ENCODE data around the gene ARSK. TPM values are rescaled to one million over a fixed set of nuclear protein-coding genes. Genes with fewer than 3 reads are reported as not detected.

The ARSK gene
- total RNA-seq, 1 donor from 2014 or later = 9.1 TPM

GRCh38 chr5:95606419-95606818 lies 51.5 kb downstream of the ARSK start:
- Histone ChIP-seq H3K27ac (no peak overlapping the region), H3K27me3 (no peaks in the 10 kb centered on the region), H3K4me3 (no peak overlapping the region), H3K9me3 (no peaks in the 10 kb centered on the region), H3K36me3 (peaks cover 0 to 3% of the 10 kb centered on the region in 2 donors), H3K4me1 (no peaks in the 10 kb centered on the region)
- TF ChIP-seq CTCF (IDR thresholded peaks at IDR 0.05) (no peak), POLR2A (IDR thresholded peaks at IDR 0.05) (no peak), POLR2AphosphoS5 (IDR thresholded peaks at IDR 0.05; ENCODE audit: insufficient read depth in 1 of 2, low read depth in 1 of 2) (no peak)
- intact Hi-C loops (cut with DNase I) = no loop called here
- no peak for DNase-seq (ENCODE audit: extremely low spot score in 2 of 2)

- H3K27me3 ChIP-seq = no peaks in the 10 kb centered on the region
- H3K4me3 ChIP-seq = no peak overlapping the region
- no peaks in the 10 kb centered on the region for H3K4me1 ChIP-seq
- no peak for DNase-seq (ENCODE audit: extremely low spot score in 2 of 2)
- TF ChIP-seq POLR2A (IDR thresholded peaks at IDR 0.05) (no peak), POLR2AphosphoS5 (IDR thresholded peaks at IDR 0.05; ENCODE audit: insufficient read depth in 1 of 2, low read depth in 1 of 2) (no peak), CTCF (IDR thresholded peaks at IDR 0.05) (no peak)
- H3K27ac ChIP-seq = no peak overlapping the region
- intact Hi-C loops (cut with DNase I) = no loop called here
- H3K36me3 ChIP-seq = no peaks in the 10 kb centered on the region
- H3K9me3 ChIP-seq = no peaks in the 10 kb centered on the region
Observed at GRCh38 chr5:95609711-95610110, 54.8 kb downstream of the ARSK start.

GRCh38 chr5:95610546-95610945 lies 55.6 kb downstream of the ARSK start:
- no peak overlapping the region for H3K4me3 ChIP-seq
- no peaks in the 10 kb centered on the region for H3K27me3 ChIP-seq
- H3K27ac ChIP-seq = no peak overlapping the region
- intact Hi-C loops (cut with DNase I) = no loop called here
- no peak for TF ChIP-seq POLR2AphosphoS5 (IDR thresholded peaks at IDR 0.05; ENCODE audit: insufficient read depth in 1 of 2, low read depth in 1 of 2)
- no peak for TF ChIP-seq POLR2A (IDR thresholded peaks at IDR 0.05)
- no peak for TF ChIP-seq CTCF (IDR thresholded peaks at IDR 0.05)
- no peaks in the 10 kb centered on the region for H3K4me1 ChIP-seq
- no peaks in the 10 kb centered on the region for H3K9me3 ChIP-seq
- no peak for DNase-seq (ENCODE audit: extremely low spot score in 2 of 2)
- no peaks in the 10 kb centered on the region for H3K36me3 ChIP-seq

- Histone ChIP-seq H3K27ac (no peak overlapping the region), H3K36me3 (no peaks in the 10 kb centered on the region), H3K4me1 (no peaks in the 10 kb centered on the region), H3K27me3 (no peaks in the 10 kb centered on the region), H3K9me3 (no peaks in the 10 kb centered on the region), H3K4me3 (no peak overlapping the region)
- intact Hi-C loops (cut with DNase I) = no loop called here
- TF ChIP-seq CTCF (IDR thresholded peaks at IDR 0.05) (no peak), POLR2AphosphoS5 (IDR thresholded peaks at IDR 0.05; ENCODE audit: insufficient read depth in 1 of 2, low read depth in 1 of 2) (no peak), POLR2A (IDR thresholded peaks at IDR 0.05) (no peak)
- DNase-seq (ENCODE audit: extremely low spot score in 2 of 2) = no peak
Observed at GRCh38 chr5:95611396-95611795, 56.5 kb downstream of the ARSK start.

- H3K9me3 ChIP-seq = no peaks in the 10 kb centered on the region
- DNase-seq (ENCODE audit: extremely low spot score in 2 of 2) = no peak
- no peaks in the 10 kb centered on the region for H3K36me3 ChIP-seq
- H3K27me3 ChIP-seq = no peaks in the 10 kb centered on the region
- no peak for TF ChIP-seq POLR2A (IDR thresholded peaks at IDR 0.05)
- H3K4me1 ChIP-seq = no peaks in the 10 kb centered on the region
- no peak overlapping the region for H3K27ac ChIP-seq
- intact Hi-C loops (cut with DNase I) = no loop called here
- no peak overlapping the region for H3K4me3 ChIP-seq
Observed at GRCh38 chr5:95613514-95613913, 58.6 kb downstream of the ARSK start.

GRCh38 chr5:95615164-95615467 lies 60.2 kb downstream of the ARSK start:
- Histone ChIP-seq H3K4me1 (peaks cover 12% of the 10 kb centered on the region), H3K27me3 (no peaks in the 10 kb centered on the region), H3K4me3 (no peak overlapping the region), H3K27ac (no peak overlapping the region), H3K9me3 (no peaks in the 10 kb centered on the region), H3K36me3 (no peaks in the 10 kb centered on the region)
- TF ChIP-seq POLR2AphosphoS5 (IDR thresholded peaks at IDR 0.05; ENCODE audit: insufficient read depth in 1 of 2, low read depth in 1 of 2) (no peak), CTCF (IDR thresholded peaks at IDR 0.05) (no peak), POLR2A (IDR thresholded peaks at IDR 0.05) (no peak)
- DNase-seq (ENCODE audit: extremely low spot score in 2 of 2) = no peak
- intact Hi-C loops (cut with DNase I) = no loop called here
